Measurements from ENCODE around the gene DAB1.

Gene DAB1

DNA sequence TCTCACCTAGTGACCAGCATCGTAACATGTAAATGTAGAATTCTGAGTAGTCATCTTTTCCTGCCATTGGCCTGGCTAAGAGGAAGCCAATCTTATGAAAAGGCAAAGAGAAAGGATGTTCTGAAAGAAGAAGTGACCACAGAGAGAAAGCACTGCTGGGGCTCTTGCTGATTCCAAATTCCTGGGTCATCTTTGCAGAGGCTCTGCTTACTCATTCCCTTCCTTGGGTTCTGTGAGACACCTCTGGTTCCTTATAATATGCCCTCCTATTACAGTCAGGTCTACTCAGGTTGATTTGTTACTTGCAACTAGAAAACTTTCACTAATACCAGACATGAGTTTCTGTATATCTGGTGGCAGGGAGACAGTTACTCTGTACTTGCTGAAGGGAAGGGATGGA, 259.3 kb downstream of the DAB1 start:
- DNase-seq (ENCODE audit: low read depth in 3 of 3), result no peak

DNA sequence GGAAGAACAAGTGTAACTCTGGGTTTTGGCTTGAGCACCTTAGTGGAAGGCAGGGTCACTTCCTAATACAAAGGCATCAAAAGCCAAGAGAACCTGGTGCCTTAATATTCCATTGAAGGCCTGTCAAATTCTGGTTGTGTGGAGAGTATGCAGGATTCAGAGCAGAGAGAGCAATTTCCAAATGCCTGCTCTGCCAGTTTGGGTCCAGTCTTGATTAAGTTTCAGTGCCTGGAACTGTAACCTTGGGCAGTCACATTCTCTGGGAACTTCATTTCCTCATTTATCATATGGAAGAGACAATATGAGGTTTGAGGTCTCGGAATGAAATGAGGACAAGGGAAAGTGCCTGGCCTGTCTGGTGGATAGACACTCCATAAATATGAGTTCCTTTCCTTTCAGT, 260.1 kb downstream of the DAB1 start:
- DNase-seq (ENCODE audit: low read depth in 3 of 3), result no peak

DNA sequence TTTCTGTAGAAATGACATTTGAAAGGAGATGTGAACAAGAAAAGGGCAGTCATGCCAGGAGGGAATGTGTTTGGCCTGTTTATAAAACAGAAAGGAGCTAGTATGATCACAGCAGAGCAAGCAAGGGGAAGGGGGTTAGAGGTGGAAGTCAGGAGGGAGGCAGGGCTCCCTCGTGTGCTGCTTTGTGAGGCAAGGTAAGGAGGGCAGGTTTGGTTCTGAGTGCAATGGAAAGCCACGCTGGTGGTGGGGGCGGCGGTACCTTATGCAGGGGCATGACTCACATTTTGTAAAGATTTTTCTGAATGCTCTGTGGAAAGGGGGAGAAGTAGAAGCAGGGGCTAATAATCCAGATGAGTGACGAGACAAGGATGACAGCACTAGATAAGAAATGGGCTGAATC, 260.5 kb downstream of the DAB1 start:
- DNase-seq (ENCODE audit: low read depth in 3 of 3), result no peak

DNA sequence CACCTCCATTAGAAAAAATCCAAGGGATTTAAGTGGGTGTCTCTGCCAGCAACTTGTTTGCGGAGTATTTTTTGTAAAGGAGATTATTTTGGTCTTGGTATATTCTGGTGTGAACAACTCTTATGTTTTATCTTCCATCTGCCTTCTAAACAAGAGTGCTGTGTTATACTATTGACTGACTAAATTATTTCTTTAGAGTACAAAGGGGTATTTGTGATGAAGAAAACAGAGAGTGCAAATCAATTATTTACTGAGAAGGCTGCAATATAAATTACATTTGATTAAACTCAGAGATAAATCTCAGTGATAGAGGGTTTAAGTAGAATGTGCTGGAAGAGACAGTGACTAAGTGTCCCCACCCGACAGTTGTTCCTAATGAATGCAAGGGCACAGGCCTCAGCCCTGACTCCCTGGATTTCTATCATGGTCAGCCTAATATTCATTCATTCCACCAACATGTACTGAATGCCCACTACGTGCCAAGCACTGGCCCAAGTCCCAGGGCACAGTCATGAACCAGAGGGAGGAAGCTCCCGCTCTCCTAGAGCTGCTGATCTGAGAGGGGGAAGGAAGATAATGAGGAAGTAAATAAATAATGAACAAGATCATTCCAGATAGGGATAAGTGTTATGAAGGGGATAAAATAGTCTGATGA, 261.1 kb downstream of the DAB1 start:
- no peak for DNase-seq (ENCODE audit: low read depth in 3 of 3)

DNA sequence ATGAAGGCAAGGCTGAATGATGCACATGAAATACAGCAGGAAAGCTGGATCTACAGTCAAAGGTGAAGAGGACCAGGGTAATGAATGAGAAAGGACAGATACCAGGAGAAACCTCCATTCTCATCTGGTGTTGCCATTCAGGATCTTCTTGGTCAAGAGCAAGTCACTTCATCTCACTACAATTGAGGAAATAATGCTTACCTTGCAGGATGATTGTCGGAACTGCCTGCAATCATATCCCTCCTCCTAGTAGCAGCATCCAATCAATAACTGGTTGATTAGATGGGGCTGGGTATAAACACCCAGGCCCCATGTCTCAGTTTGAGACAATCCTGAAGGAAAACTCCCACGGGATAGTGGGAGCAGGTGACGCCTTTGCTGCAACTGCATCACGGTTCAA, 263.3 kb downstream of the DAB1 start:
- DNase-seq (ENCODE audit: low read depth in 3 of 3), result no peak

DNA sequence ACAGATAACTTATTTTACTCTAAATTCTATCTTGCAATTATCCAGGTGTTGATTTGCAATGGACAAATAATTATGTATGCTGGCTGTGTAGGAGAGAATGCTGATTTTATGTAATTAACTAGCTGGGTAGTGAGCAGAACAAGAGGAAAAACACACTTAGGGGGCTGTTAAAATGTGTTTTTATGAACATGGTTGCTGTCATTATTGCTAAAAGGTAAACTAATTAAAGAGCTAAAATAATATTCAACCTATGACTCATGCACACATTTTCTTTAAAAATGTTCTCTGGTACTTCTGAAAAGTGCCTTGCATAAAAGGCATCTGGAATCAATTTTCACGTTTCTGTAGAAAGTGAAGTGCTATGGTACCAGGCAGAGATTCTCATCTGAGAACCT, 265.3 kb downstream of the DAB1 start:
- DNase-seq (ENCODE audit: low read depth in 3 of 3), result no peak

DNA sequence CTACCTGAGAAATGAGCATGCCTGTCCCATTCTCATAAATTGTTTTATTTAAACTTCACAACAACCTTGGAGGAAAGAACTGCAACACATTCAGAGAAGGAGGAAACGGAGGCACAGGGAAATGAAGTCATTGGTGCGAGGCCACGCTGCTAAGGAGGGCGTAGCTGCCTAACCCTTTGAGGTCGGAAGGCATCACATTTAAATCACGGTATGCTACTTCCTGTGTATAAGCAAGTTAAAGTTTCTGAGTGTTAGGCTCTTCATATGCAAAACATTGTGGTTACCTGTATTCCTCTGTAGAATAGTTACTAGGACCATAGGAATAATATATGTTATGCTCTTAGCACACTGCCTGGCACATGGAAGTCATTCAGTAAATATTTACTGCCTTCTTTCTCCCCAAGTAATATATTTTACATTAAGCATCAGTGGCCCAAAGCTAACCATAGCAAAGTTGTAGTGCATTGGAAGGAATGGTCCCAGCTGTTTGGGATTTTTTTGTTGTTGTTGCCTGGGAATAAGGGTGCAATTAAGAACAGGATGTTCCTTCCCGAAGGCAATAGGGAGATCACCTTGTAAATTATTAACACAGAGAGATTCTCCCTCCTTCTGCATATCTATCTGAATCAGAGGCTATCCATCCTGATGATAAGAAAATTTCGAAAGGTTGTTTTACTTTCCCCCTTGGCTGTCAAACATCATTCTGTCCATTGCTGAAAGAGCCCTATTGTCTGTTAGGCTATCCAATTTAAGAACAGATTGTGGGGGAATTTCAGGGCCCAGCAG, 265.8 kb downstream of the DAB1 start:
- DNase-seq (ENCODE audit: low read depth in 3 of 3), result no peak

DNA sequence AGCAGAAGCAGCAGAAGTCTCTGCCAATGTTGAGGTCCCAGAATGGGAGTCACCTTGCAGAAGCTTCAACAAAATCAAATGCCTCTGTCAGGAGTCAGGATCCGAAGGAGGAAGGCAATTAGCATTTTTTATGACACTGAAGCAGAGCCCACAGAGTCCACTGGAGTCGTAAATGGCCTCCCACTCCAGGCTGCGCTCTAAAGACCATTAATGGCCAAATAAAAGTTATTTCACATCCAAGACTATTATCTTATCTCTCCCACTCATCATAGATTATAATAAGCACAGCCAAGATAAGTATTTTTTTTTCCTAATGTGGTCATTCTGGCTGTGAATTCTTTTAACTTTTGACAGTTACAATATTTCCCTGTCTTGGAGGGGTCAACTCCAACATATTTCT, 267.0 kb downstream of the DAB1 start:
- no peak for DNase-seq (ENCODE audit: low read depth in 3 of 3)

DNA sequence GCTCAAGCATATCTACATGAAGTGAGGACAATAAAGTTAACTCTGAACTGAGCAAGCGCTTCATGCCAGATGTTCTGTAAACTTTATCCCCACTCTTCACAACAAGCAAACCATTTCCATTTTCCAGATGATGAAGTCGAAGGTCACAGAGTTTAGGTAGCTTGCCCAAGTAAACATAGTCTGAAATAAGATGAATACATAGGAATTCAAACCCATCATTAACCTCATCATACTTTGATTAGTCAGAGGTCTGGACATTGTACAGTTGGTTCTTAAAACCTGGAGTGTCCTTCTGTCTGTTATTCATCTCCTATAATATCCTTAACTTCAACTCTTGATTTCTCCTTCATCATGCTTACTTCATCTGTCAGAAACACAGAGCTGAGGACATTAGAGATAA, 277.8 kb downstream of the DAB1 start:
- no peak for DNase-seq (ENCODE audit: low read depth in 3 of 3)

DNA sequence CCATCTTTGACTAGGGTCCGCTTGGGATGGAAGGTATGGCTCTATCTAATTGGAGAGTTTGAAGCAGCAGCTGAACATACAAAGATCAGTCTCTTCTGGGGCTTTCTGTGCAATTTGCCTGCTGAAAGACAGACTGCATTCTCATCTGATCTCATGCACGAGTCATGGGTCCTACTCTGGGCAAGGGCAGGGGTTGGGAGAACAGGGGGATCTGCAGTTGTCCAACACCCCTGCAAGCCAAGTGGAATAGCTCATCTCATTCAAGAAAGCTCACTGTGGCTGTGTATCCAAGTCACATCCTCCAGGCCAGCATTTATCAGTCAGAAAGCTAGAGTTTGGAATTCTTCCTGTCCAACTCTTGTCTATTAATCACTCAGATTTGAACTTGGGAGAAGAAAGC, 280.9 kb downstream of the DAB1 start:
- no peak for DNase-seq (ENCODE audit: low read depth in 3 of 3)

DNA sequence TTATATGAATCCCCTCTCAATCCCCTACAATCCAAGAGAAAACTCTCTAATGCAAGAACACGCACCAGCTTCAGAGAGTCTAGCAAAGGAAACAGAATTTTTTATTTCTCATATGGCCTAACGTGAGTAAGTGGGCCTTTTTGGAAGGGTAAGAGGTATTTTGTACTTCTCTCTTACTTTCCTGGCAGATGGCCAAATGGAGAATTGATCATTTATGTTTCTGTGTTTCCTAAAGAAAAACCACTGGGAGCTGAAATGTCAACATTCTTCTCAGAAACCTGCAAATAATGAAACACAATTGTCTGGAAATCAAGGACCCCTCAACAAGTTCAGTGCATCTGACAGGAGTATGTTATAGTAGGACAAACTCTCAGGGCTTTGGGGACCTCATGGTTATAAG, 281.7 kb downstream of the DAB1 start:
- DNase-seq (ENCODE audit: low read depth in 3 of 3), result no peak

DNA sequence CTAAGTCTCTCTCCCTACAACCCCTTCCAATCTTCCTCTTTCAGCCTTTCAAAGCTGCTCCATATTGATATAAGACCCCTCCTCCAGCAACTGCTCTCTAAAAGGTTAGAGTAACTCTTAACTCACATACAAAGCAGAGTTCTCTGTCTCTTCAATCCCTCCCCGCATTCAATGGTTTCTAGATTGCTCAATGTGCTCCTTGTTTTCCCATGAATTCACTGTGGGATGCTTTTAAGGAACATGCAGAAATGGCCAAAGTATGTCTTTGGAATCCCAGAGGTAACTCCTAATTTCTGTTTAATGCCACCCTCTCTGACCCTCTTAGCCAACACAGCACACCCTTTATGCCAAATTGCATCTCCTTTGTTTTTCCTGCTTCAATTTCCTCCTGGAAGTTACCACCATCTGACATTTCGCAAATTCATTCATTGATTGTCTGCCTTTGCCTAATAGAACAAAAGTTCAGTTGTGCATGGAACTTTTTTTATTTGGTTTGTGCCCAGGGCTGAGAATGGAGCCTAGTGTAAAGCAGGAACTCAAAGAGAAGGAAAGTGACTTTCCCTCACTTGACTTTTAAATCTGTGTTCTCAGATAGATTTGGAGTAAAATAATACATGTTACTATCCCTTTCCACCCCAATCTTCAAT, 285.3 kb downstream of the DAB1 start:
- DNase-seq (ENCODE audit: low read depth in 3 of 3), result no peak

DNA sequence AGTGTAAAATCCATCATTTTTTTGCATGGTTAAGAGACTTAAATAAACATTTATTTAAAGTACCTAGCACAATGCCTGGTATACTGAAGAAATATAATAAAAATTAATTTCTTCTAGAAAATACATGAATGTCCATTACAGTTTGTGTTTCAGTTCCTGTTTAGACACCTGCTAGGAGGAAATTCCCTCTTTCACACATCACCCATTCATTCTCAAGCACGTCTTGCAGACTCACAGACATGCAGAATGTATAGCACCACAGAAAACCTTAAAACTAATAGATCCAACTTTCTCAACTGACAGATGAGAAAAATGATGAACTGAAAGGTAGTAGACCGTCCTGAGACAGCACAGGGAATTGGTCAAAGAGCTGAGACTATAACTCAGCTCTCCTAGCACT, 285.9 kb downstream of the DAB1 start:
- DNase-seq (ENCODE audit: low read depth in 3 of 3), result no peak

DNA sequence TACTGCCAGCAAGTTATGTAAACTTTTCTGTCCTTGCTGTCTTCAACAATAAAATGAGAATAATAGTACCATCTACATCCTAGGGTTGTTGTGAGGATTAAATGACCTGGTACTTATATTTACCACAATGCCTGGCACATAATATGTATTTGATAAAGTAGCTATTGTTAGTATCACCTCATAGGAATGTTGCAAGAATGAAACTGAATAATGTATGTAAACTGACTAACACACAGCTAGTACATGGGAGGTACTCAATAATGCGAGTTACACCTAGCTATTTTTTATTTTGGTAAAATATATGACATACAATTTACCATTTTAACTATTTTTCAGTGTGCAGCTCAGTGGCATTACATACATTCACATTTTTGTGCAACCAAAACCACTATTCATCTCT, 289.1 kb downstream of the DAB1 start:
- DNase-seq (ENCODE audit: low read depth in 3 of 3), result no peak

DNA sequence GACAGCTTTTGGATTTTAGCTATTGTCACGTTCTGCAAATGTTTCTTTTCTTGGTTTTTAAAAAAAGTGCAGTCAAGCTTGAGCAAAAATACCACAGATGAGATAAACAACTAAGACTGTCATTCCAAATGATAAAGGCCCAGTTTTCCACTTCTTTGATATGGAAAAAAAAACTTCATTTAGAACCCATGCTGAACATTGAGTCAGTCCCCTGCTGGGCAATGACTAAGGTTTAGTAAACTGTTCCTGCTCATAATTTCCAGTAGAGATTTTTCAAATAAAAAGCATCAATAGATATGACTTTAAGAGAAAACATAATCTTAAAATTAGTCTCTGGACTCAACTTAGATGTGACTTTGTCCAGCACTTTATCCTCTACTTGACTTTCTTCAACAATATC, 290.2 kb downstream of the DAB1 start:
- no peak for DNase-seq (ENCODE audit: low read depth in 3 of 3)

DNA sequence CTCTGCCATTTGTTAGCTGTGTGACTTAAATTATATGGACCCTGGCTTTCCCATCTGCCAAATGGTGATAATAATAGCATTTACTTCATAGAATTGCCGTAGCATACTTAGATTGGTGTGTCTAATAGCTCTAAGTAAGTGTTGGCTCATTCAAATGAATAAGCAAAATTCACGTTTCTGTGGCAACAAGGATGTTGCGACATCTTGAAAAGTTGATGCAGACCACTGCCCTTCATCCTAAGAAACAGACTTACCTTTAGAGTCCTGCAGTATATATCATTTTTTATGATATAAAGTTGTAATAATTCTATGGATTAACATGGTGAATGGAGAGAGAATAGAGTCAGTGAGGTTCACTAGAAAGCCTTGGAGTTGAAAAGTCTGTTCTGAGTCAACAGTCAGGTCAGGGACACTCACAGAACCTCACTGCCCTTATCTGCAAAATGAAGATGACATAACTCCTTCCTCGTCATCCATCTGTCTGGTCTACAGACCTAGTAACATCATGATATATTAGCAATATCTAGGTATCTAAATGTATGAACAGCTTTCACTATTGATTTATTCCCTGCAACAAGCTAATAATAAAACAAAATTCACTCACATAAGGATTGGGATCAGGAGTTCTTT, 290.8 kb downstream of the DAB1 start:
- DNase-seq (ENCODE audit: low read depth in 3 of 3), result no peak

DNA sequence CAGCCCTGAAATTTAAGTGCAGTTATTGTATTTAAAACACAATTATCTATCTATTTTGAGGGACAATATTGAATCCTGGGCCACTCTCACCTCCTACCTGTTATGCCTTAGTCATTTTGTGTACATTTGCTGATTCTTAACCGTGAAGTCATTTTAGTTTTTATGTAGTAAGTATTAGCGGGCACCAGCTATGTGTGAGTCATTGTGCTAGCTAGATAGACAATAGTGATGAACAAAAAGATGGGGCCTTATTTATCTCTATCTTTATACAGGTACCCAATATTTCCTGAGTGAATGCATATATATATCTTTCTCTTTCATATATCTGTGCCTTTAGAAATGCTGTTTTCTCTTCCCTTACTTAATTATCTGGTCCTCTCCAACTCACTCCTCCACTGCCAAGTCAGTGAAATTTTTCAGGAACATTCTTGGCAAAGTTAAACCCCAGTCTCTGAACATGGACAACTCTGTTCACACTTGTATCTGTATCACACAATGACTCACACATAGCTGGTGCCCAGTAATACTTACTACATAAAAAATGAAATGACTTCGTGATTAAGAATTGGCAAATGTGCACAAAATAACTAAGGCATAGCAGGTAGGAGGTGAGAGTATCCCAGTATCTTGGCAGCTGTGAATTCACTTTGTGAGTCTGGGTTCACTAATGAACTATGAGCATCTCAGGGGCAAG, 292.0 kb downstream of the DAB1 start:
- DNase-seq (ENCODE audit: low read depth in 3 of 3), result no peak

DNA sequence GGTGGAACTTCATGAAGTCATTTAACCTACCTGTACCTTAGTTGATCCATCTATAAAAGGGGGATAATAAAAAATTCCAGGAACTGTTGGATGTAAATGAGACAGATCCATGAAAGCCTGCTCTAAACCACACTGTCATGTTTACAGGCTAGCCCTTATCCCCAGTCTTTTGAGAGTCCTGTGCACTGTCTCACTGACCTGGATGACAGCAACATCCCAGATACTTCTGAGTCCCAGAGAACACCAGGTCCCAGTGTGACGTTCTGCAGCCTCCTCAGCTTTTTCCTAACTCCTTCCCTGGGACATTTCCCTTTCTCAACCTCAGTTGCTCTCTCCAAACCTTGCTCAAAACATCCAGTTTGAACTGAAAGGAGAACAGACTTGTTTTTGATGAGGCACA, 292.6 kb downstream of the DAB1 start:
- no peak for DNase-seq (ENCODE audit: low read depth in 3 of 3)

DNA sequence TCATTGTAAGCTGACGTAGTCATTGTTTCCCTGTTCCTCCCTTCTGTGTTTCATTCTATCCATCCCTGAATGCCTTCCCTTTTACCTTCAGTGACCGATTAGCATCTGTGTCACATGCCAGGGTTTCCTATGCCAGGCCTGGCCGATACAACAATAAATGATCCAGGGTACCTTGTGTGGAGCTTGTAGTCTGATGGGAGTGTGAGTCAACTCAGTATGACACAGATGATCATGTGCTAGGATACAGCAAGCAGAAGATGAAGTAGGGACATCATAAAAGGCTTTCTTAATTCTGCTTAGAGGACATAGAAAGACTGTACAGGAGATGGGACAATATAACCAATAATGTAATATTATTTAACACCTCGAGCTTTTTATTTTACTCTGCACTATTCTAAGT, 294.0 kb downstream of the DAB1 start:
- no peak for DNase-seq (ENCODE audit: low read depth in 3 of 3)

DNA sequence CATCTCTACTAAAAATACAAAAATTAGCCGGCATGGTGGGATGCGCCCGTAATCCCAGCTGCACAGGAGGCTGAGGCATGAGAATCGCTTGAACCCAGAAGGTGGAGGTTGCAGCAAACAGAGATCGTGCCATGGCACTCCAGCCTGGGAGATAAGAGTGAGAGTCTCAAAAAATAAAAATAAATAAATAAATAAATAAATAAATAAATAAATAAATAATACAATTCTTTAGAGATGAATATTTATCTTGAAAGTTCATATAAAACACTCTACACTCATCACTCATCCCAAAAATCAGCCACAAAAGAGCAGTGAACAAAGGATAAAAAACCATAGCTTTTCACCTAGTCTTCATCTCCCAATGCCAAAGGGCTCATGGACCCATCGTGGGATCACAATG, 295.9 kb downstream of the DAB1 start:
- DNase-seq (ENCODE audit: low read depth in 3 of 3), result no peak

DNA sequence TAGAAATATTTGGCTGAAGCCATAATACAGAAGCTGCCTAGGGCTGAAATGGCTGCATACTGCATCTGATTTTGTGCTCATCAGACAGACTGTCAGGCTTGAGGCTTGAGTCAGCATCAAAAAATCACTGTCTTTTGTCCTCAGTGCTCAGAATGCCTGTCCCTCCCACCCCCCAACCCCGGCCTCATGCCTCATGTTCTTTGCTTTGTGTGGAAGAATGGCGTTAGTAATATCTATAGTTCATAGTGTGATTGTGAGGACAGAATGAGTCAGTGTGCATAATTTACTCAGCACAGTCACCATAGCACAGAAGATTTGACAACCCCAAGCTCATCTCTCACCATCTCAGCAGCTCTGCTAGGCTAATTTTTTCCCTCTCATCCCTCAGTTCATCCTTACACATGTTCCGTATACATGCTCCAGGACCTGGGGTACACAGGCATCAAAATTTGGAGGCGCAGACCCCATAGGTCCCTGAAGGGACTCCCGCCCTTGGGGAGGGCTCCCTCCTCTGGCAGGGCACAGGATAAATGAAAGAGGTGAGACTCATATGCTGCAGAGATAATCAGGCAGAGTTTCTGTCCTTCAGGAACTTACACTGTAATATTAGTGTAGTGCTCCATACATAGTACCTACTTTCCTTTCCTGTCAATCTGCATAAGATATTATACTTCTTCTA, 299.0 kb downstream of the DAB1 start:
- DNase-seq (ENCODE audit: low read depth in 3 of 3), result no peak

DNA sequence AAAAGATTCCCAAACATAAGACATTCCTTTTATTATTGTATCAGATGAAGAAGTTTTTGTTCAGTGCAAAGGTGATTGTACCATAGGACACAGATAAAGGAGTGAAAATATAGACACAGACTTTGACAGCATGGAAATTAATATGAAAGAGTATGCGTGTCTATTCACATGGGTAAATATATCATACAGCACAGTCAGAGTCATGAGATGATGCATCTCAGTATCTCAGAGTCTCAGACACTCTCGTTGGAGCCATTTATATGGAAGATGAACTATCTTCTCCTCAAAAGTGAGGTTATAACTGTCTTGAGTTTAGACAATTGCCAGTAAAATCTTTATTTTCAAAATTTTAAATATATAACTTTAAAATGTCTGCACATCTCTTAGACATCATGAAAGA, 299.7 kb downstream of the DAB1 start:
- no peak for DNase-seq (ENCODE audit: low read depth in 3 of 3)

Data from stimulated activated CD4-positive, alpha-beta T cell treated with anti-CD3 and anti-CD28 coated beads, TNF-alpha, amount 100 ng/mL, for 4 hours (primary cell).